Neural progenitor cell (in vitro differentiated cells): ENCODE measurements around the gene INSM1.

Experiments
- EZH2phosphoT487 ChIP-seq: fragments of 200-600 bp; sonication (generic); IDR thresholded peaks from 2 replicates; pipeline ENCODE4 v1.6.1; 2017; ENCODE audit warnings: antibody characterized with exemption
- TF ChIP-seq, protein P1 (sequence below): fragments of 200-600 bp; sonication (generic); IDR thresholded peaks from 2 replicates; pipeline ENCODE4 v1.5.1; 2017; ENCODE audit warnings: antibody characterized with exemption, mild to moderate bottlenecking

DNA sequence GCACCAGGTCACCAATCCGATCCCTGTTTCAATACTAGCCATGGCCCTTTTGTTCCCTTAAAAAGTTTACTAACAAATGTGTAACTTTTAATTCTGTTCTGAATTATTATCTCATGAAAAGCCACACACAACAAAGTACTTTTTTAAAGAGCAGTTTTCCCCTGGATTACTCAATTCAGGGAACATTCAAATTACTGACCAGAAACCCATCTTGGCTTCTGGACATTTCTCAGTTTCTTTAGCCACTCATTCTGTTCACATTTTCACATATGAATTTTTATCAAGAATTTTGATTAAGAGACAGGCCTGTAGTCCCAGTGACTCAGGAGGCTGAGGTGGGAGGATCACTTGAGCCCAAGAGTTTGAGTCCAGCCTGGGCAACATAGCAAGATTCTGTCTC, 47.4 kb downstream of the INSM1 start:
- TF ChIP-seq, protein P1, sequence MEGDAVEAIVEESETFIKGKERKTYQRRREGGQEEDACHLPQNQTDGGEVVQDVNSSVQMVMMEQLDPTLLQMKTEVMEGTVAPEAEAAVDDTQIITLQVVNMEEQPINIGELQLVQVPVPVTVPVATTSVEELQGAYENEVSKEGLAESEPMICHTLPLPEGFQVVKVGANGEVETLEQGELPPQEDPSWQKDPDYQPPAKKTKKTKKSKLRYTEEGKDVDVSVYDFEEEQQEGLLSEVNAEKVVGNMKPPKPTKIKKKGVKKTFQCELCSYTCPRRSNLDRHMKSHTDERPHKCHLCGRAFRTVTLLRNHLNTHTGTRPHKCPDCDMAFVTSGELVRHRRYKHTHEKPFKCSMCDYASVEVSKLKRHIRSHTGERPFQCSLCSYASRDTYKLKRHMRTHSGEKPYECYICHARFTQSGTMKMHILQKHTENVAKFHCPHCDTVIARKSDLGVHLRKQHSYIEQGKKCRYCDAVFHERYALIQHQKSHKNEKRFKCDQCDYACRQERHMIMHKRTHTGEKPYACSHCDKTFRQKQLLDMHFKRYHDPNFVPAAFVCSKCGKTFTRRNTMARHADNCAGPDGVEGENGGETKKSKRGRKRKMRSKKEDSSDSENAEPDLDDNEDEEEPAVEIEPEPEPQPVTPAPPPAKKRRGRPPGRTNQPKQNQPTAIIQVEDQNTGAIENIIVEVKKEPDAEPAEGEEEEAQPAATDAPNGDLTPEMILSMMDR, result no peak
- no peak for TF ChIP-seq EZH2phosphoT487
